Progenitor cell of endocrine pancreas (in vitro differentiated cells): ENCODE measurements around the gene RPS5. TPM values are rescaled to one million over a fixed set of nuclear protein-coding genes. Genes with fewer than 3 reads are reported as not detected.

Experiments used
- DNase-seq: peaks from one replicate; pipeline ENCODE4 v3.0.0; 2021; ENCODE audit warnings: low spot score; ENCODE audit not compliant: unreplicated experiment
- H3K27ac Mint-ChIP-seq: 2 replicates; pipeline ENCODE4 v1.8.0; 2021; ENCODE audit warnings: mild to moderate bottlenecking, moderate library complexity, mixed read lengths
- H3K27me3 Mint-ChIP-seq: 2 replicates; pipeline ENCODE4 v1.8.0; 2021; ENCODE audit warnings: mixed read lengths
- H3K36me3 Mint-ChIP-seq: 2 replicates; pipeline ENCODE4 v1.8.0; 2022; ENCODE audit warnings: mixed read lengths; ENCODE audit not compliant: insufficient read depth
- H3K4me1 Mint-ChIP-seq: 2 replicates; pipeline ENCODE4 v1.8.0; 2021; ENCODE audit warnings: low read depth, mixed read lengths
- H3K4me3 Mint-ChIP-seq: 2 replicates; pipeline ENCODE4 v1.8.0; 2021; ENCODE audit warnings: low read depth, mild to moderate bottlenecking, moderate library complexity, mixed read lengths
- H3K9me3 Mint-ChIP-seq: 2 replicates; pipeline ENCODE4 v1.8.0; 2021; ENCODE audit warnings: low read depth, mixed read lengths
- total RNA-seq: library from RNA; stranded (reverse); gene quantifications from 2 replicates; pipeline ENCODE4 v1.2.1, GENCODE V29; 2021
- TF ChIP-seq, protein P1 (sequence below): fragments of 200-600 bp; sonication (generic); IDR thresholded peaks from one replicate; pipeline ENCODE4 v1.5.0; 2021; ENCODE audit warnings: antibody characterized with exemption, mild to moderate bottlenecking; ENCODE audit not compliant: unreplicated experiment

The RPS5 gene
- total RNA-seq, 1 donor from 2014 or later: 1,006 TPM

DNA sequence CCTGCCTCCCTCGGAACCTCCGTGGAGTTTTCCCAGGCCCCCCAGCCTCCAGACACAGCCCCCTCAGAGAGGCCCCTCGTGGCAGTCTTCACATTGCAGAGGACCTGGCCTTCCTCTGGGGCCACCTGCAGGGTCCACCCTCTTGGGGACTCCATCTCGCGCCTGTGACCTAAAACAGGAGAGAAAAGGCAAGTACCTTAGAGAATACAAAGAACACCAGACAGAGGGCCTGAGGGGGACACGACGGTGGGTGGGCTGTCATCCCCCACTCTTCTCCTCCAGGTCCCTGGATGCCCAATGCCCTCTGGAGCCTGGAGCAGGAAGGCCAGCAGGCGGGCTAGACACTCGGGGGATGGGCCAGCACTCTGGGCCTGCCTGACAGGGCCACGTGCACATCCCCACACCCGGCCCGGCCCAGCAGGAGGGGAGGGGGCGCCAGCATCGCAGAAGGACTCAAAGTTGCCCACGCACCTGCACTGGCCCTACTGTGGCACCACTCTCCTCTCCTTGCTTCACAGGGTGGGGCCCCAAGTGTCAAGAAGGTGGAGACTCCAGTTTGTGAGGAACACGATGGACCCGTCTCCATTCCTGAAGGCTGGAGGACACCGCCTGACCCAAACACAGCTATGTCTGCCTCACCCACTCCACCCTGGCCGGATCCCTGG, 29.5 kb upstream of the RPS5 start:
- no peak for DNase-seq
- H3K9me3 Mint-ChIP-seq: no peaks in the 10 kb centered on the region
- peaks cover 6% of the 10 kb centered on the region for H3K4me1 Mint-ChIP-seq
- TF ChIP-seq, protein P1, sequence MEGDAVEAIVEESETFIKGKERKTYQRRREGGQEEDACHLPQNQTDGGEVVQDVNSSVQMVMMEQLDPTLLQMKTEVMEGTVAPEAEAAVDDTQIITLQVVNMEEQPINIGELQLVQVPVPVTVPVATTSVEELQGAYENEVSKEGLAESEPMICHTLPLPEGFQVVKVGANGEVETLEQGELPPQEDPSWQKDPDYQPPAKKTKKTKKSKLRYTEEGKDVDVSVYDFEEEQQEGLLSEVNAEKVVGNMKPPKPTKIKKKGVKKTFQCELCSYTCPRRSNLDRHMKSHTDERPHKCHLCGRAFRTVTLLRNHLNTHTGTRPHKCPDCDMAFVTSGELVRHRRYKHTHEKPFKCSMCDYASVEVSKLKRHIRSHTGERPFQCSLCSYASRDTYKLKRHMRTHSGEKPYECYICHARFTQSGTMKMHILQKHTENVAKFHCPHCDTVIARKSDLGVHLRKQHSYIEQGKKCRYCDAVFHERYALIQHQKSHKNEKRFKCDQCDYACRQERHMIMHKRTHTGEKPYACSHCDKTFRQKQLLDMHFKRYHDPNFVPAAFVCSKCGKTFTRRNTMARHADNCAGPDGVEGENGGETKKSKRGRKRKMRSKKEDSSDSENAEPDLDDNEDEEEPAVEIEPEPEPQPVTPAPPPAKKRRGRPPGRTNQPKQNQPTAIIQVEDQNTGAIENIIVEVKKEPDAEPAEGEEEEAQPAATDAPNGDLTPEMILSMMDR: no peak
- H3K27ac Mint-ChIP-seq: no peak overlapping the region
- H3K27me3 Mint-ChIP-seq: no peaks in the 10 kb centered on the region
- no peak overlapping the region for H3K4me3 Mint-ChIP-seq
- H3K36me3 Mint-ChIP-seq: no peaks in the 10 kb centered on the region

DNA sequence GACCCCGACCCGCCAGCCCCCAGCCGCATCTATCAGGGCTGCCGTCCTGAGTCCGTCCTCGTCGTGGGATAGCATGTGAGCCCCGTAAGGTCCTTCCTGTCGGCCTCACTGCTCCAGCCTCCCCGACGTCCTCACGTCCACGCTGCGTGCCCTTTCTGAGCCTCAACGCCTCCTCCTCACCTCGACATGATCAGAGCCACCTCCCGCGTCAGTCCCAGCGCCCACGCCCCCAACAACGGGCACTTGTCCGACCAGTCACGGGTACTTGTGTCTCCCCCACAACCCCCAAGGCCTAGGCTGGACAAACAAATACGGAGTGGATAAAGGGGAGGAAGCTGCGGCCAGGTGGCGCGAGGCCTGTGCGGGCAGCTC, 25.2 kb upstream of the RPS5 start:
- DNase-seq: peak; percentile 53
- H3K27ac Mint-ChIP-seq: peak overlapping the region; percentile 99

DNA sequence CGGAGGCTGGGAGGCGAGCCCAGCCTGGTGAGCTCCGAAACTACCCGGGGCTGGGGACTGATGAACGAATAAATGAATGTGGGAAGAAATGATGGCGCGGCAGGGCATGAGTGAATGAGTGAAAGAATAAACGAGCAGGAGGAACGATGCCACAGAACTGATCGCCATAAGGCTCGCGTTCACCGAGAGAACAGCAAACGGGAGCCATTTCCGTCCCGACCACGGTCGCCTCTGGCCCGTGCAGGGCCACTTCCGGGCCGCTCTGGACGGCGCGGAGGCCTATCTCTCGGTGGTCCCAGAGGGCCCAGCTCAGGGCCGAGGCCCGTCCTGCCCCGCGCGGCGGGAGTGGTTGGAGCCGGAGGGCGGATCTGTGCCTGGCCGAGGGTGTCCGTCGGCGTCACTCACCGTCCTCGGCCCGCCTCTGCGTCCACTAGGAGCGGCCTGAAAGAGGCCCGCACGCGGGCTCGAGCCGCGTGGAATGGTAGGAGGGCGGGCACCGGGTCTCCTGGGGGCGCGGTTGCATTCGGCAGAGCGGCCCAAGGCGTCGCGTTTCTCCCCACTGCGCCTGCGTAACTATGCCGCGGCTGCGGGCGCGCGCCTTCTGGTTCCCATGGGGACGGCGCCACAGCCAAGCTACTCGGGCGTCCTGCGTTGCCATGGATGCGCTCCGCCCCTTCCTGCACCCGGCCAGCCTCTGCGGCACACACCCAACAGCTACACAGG, 24.6 kb upstream of the RPS5 start, which contains the start of gene ZNF497:
Gene ZNF497 (minus strand): TSS at position 480 of the 723 bp plus-strand sequence. CDS start 5,116 bp downstream, outside the sequence.
- no peaks in the 10 kb centered on the region for H3K9me3 Mint-ChIP-seq
- peak within 1 kb of the TSS; percentile 98 for H3K4me3 Mint-ChIP-seq
- TF ChIP-seq, protein P1: no peak
- H3K27me3 Mint-ChIP-seq: no peaks in the 10 kb centered on the region
- H3K27ac Mint-ChIP-seq: peak within 1 kb of the TSS; percentile 99
- H3K36me3 Mint-ChIP-seq: peaks cover 3% of the 10 kb centered on the region
- peaks cover 6% of the 10 kb centered on the region for H3K4me1 Mint-ChIP-seq
- DNase-seq: peak; percentile 90

More for the DNA sequence above, 25.2 kb upstream of the RPS5 start:
- Mint-ChIP-seq H3K36me3 (no peaks in the 10 kb centered on the region), H3K4me3 (peak overlapping the region; percentile 98), H3K27me3 (no peaks in the 10 kb centered on the region), H3K4me1 (peaks cover 6% of the 10 kb centered on the region), H3K9me3 (no peaks in the 10 kb centered on the region)
- TF ChIP-seq, protein P1: no peak

DNA sequence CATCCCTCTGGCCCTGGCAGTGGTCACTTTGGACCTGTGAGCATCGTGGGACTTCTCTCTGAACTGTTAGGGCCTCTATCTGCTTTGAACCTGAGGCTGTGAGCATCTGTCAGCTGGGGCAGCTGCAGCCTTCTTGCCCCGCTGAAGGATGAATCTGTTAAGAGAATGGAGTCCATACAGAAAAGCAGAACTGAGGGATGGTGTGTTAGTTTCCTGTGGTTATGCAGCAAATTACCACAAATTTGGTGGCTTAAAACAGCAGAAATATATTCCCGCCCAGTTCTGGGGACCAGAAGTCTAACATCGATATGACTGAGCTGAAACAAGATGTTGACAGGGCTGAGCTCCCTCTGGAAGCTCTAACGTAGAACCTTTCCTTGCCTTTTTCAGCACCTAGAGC, 22.9 kb upstream of the RPS5 start:
- peaks cover 6% of the 10 kb centered on the region for H3K4me1 Mint-ChIP-seq

More for the DNA sequence above, 22.9 kb upstream of the RPS5 start:
- DNase-seq: no peak
- Mint-ChIP-seq H3K9me3 (no peaks in the 10 kb centered on the region), H3K4me3 (no peak overlapping the region), H3K36me3 (peaks cover 3% of the 10 kb centered on the region), H3K27me3 (no peaks in the 10 kb centered on the region), H3K27ac (no peak overlapping the region)
- TF ChIP-seq, protein P1: no peak
